GM10266 (cell line): ENCODE results near the gene REEP2.

Experiments
- DNase-seq: peaks from one replicate; pipeline ENCODE4 v3.0.0; 2012; ENCODE audit errors: extremely low spot score
- TF ChIP-seq, protein P1 (sequence below): IDR thresholded peaks from 2 replicates; pipeline ENCODE4 v1.5.1; 2012; ENCODE audit warnings: mild to moderate bottlenecking, low read depth; ENCODE audit not compliant: control insufficient read depth, insufficient read depth; ENCODE audit errors: missing control alignments

Gene REEP2

DNA sequence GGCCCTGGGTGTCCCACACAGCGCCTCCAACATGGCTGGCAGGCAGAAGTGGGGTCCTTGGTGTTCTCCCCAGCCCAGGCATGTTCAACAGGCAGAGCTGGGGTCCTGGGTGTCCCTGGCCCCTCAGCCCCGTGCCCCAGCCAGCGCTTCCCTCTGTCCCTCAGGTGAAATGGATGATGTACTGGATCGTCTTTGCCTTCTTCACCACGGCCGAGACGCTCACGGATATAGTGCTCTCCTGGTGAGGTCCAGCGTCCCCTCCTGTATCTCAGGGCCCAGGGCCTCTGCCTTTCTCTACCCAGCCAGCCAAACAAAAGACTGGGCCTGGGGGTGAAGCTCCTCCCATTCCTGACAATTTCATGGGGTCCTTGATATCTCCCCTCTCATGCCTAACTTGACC lies 2.4 kb downstream of the REEP2 start:
- DNase-seq = no peak
- TF ChIP-seq, protein P1, sequence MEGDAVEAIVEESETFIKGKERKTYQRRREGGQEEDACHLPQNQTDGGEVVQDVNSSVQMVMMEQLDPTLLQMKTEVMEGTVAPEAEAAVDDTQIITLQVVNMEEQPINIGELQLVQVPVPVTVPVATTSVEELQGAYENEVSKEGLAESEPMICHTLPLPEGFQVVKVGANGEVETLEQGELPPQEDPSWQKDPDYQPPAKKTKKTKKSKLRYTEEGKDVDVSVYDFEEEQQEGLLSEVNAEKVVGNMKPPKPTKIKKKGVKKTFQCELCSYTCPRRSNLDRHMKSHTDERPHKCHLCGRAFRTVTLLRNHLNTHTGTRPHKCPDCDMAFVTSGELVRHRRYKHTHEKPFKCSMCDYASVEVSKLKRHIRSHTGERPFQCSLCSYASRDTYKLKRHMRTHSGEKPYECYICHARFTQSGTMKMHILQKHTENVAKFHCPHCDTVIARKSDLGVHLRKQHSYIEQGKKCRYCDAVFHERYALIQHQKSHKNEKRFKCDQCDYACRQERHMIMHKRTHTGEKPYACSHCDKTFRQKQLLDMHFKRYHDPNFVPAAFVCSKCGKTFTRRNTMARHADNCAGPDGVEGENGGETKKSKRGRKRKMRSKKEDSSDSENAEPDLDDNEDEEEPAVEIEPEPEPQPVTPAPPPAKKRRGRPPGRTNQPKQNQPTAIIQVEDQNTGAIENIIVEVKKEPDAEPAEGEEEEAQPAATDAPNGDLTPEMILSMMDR = no peak

DNA sequence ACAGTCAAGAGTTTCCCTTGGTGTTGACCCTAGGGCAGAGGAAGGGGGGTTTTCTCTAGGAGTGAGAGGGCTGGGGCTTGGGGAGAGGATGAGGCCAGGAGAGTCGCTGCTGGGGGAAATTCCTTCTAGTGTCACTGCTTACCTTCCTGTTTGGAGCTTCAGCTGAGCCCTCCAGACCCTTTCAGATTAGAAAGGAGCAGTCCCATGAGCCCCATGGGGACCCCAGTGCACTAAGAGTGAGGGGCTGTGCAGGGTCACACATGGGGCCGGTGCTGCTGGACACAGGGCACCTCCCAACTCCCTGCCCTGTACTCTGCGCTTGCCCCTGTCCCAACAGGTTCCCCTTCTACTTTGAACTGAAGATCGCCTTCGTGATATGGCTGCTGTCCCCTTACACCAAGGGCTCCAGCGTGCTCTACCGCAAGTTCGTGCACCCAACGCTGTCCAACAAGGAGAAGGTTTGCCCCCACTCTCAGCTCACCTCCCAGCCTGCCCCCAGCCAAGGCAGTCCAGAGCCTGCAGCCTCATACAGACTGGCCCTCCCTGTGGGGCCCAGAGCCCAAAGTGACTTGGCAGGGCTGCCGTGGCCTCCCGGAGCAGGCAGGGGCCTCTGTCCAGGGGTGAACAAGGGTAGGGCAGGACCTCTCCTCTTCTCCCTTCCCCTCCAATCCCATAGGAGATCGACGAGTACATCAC lies 5.4 kb downstream of the REEP2 start:
- TF ChIP-seq, protein P1 = no peak
- no peak for DNase-seq

DNA sequence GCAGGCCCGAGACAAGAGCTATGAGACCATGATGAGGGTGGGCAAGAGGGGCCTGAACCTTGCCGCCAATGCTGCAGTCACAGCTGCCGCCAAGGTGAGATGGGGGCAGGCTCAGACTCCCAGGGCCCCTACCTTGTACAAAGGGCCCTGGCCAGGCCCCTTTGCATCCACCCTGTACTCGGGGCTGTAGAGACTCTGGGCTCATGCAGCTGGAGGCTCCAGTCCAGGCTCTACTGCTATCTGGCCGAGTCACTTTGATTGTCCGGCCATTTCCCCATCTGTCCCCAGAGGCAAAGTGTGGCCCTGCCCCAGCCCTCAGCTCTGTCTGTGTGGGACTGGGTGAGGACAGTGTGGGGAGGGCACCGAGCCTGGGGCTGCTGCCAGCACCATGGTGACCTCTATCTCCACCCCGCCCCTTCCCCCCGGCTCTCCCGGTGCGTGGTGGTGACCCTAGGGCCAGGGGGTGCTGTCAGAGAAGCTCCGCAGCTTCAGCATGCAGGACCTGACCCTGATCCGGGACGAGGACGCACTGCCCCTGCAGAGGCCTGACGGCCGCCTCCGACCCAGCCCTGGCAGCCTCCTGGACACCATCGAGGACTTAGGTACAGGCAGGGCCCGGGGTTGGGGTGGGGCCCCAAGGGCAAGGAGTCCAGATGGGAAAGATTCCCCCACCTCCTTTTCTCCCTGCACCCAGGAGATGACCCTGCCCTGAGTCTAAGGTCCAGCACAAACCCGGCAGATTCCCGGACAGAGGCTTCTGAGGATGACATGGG lies 6.1 kb downstream of the REEP2 start:
- no peak for DNase-seq
- TF ChIP-seq, protein P1 = no peak

DNA sequence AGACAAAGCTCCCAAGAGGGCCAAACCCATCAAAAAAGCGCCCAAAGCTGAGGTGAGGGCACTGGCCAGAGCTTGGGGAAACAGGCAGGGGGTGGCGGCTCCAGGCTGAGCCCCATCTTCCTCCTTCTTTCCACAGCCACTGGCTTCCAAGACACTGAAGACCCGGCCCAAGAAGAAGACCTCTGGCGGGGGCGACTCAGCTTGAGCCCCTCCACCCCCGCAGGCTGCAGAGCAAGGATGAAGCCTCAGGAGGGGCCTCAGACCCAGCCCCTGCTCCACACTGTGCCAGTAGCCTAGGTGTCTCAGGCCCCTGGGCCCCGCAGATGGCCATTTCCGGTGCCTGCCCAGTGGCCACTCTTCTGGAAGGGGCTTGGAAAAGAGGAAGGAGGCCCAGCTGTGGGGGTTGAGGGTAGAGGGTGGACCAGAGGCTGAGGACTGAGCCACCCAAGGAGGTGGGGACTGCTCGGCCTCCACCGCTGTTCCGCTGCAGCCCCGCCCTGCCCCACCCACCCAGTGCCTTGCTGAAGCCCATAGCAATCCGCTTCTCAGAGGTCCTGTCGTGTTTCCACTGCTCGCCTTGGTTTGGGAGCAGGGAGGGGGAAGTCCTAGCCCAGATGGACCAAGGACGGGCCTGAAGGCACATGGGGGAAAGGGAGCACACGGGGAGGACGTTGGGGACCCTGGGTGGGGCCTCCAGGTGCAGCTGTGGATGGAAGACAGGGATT lies 6.9 kb downstream of the REEP2 start:
- TF ChIP-seq, protein P1 = no peak
- no peak for DNase-seq

DNA sequence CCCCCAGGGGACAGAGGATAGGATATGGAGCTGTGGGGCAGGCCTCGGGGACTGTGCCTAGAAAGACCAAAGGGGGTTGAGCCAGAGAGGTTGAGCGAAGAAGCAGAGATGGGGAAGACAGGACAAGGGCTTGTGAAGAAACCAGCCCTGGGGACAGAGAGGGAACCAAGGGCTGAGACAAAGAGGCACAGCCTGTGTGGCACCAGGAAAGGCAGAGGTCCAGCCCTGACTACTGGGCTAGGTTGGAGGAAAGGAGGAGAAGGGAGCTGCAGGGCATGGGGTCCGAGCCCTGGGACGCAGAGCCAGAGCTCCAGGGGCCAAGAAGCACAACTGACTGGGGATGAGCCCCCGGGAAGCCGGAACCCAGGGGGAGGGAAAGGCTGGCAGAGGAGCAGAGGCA lies 9.2 kb downstream of the REEP2 start:
- no peak for DNase-seq
- TF ChIP-seq, protein P1 = no peak

DNA sequence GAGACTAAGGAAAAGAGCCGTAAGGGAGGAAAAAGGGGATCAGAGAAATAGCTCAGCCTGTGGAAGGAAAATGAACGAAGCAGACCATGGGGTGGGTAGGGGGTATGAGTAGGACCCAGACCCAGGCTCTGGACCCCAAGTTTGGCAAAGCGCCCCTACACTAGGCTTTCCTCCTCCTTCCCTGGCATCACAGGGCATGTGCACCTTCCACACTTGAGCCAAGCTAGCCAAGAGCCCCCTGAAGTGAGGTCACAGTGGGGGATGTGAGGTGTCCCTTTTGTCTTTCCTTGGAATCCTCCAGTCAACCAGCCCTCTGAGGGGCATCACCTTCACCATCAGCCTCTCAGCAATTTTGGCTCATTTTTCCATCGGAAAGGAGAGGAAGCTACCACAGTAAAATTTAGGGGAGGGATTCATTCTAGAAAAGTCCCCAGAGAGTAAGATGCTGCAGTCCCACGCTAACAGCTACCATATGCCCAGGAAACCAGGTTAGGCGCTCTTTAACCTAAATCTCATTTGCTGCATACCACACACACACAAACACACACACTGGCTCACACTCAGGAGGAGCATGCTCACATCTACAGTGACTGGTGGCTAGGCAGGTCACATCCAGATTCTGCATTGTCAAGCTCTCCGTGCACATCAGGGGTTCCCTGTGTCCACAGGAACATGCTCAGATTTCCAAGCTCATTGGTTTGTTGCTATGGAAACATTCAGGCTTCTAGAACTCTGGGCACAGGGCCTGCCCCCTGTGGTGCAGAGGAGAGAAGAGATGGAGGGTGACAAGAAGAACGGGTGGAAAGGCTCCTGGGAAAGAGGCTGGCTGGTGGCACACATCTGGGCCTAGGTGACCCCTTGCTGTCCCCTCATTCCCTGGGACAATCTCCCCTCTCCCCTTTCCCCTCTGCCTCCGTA lies 9.9 kb downstream of the REEP2 start:
- no peak for DNase-seq
- TF ChIP-seq, protein P1 = no peak
